HG03342 (cell line): ENCODE data around the gene SMAGP.
A peak's percentile ranks its signal among the peaks of the same experiment; 100 is the strongest.
"Not testable (repeated sequence)": the region's sequence is repeated elsewhere in the genome, so short reads cannot be mapped to it uniquely, and the experiment has no call there.

ENCODE experiments used
- ATAC-seq: cut with Tn5 transposase; IDR thresholded peaks from one replicate; pipeline ENCODE4 v1.9.1; 2021; ENCODE audit warnings: mild to moderate bottlenecking, moderate library complexity; ENCODE audit not compliant: unreplicated experiment

Gene SMAGP

DNA sequence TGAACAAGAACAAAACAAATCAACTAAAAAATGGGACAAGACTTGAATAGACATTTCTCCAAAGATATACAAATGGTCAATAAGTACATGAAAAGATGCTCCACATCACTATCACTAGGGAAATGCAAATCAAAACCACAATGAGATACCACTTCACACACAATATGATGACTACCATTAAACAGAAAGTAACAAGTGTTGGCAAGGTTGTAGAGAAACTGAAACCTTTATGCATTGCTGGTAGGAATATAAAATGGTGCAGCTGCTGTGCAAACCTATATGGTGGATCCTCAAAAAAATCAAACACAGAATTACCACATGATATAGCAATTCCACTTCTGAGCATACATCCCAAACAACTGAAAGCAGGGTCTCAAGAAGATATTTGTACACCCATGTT lies 5.2 kb downstream of the SMAGP start:
- ATAC-seq, result peak; percentile 50

GRCh38 chr12:51264297-51264696 lies 5.9 kb downstream of the SMAGP start:
- ATAC-seq, result no peak

DNA sequence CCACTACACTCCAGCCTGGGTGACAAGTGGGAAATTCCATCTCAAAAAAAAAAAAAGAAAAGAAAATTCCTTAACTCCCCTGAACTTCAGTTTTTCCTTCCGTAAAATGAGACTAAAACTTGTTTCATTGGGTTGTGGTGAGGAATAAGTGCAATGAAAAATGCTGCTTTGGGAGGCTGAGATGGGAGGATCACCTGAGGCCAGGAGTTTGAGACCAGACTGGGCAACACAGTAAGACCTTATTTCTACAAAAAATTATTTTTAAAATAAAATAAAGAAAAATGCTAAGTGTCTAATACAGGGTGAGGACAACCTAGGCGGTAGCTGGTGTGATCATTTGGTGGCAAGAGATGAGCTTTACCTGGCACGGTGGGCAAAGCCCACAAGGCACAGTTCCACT lies 6.9 kb downstream of the SMAGP start:
- ATAC-seq, result no peak

GRCh38 chr12:51262758-51263177 lies 7.4 kb downstream of the SMAGP start:
- ATAC-seq, result no peak

- ATAC-seq, result not testable (repeated sequence)
These were observed 10.6 kb downstream of the SMAGP start for GRCh38 chr12:51259600-51259999.

DNA sequence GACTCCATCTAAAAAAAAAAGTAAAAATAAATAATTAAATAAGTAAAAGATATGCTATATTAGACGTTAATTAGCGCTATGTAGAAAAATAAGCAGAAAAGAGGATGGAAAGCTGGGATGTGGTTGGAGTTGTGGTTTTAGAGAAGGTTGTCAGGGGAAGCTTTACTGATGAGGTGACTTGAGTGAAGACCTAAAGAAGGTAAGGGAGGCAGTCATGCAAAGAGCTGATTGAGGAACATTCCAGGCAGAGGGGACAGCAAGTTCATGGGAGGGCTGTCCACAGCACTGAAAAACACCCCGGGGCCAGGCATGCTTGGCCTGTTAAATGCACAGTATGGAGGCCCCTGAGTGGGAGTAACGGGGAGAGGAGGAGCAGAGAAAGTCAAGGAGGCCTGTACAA lies 15.7 kb downstream of the SMAGP start:
- no peak for ATAC-seq

DNA sequence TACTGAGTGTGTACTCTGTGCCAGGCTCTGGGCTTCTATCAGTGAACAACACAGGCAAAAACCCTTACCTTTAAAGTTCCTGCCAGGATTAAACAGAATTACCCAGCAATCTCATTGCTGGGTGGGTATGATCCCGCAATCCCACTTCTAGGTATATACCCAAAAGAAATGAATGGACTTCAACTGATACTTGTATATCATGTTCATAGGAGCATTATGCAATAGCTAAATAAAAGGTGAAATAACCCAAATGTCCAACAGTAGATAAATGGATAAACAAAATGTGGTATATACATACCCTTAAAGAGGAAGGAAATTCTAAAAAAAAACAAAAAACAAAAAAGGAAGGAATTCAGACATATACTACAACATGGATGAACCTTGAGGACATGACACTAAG lies 16.9 kb downstream of the SMAGP start:
- ATAC-seq, result no peak

DNA sequence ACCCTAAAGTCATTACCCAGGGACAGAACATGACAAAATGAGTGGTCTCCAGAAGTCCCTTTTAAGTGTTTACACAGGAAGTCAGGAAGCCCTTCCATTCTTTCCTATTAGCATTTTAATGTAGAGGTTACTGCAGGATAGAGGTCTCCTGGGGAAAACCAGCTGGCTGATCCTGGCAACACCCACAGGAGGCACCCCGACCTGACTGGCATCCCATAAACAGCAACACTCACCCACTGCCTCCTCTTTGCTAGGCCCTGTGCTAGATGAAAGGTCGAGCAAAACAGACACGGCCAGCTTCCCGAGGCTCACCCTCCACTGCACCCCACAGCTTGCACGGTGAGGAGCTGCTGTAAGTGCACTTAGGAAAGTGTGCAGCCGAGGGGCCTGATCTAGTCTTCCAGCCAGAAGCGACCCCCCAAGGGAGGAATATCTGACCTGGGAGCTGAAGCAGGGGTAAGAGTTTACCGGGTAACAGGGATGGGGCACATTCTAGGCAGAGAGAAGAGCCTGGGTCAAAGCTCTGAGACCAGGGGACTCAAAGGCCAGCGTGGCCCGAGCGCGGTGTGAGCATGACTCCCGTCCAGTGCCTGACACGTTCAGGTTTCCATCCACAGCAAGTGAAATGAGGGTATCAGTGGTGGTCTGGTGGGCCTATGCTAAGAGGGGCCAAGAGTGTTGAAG lies 22.6 kb downstream of the SMAGP start:
- no peak for ATAC-seq

- ATAC-seq, result no peak
These were observed 23.9 kb downstream of the SMAGP start for GRCh38 chr12:51246254-51246853.

DNA sequence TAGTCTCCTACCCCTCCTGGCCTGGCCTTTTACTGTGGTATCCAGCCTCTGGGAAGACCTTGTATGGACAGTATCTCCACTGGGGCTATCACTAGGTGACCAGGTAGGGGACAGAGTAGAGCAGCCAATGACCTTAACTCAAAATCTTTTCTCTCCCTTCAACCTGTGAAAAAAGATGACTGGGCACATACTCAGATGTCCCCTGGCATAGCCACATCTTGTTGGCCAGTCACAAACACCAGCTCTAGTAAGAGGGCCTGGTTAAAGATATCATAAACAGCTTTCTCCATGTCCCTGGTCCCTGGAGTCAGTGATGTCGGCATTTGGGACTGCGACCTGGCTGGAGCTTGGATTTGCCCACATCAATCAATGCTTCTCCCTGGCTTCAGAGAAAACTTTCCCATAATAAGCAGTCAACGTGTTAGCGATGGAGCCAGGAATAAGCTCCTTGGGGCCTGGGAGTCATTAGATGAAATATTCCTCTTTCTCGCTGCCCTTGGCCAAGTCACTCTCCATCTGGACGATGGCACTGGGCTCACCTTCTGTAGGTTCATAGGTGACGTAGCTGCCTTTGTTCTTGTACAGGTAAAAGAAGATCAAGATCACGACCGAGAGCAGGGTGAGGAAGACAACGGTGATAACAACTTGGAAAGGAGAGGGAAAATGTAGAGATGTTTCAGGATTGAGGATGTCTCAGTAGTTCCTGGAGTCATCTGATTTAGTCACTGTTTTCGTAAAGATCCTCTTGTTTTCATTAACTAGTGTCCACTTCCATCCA lies 24.6 kb downstream of the SMAGP start:
- ATAC-seq, result no peak

DNA sequence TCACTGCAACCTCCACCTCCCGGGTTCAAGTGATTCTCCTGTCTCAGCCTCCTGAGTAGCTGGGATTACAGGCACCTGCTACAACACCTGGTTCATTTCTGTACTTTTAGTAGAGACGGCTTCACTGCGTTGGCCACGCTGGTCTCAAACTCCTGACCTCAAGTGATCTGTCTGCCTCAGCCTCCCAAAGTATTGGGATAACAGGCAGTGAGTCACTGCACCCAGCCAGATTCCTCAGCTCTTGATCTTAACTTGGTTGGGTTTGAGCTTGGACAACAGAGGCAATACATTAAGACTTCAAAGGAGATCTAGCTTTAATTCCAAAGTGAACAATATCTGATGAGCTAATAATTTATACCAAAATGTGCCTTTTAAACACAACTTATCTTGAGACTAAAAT lies 25.9 kb downstream of the SMAGP start:
- no peak for ATAC-seq

DNA sequence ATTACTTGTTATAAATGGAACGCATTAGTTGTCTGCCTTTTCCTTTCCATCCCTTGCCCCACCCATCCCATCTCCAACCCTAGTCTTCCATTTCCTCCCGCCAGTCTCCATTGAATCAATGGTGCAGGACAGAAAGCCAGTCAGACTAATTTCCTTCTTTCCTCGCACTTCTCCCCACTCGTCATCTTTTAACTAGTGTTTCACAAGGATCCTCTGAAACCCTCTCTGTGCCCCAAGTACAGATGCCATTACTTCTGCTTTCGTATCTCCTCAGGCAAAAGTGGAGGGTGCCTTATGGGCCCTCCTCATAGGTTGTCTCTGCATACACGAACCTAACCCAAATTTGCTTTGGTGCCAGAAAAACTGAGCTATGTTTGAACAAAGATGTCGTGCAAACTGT lies 27.3 kb downstream of the SMAGP start:
- no peak for ATAC-seq

DNA sequence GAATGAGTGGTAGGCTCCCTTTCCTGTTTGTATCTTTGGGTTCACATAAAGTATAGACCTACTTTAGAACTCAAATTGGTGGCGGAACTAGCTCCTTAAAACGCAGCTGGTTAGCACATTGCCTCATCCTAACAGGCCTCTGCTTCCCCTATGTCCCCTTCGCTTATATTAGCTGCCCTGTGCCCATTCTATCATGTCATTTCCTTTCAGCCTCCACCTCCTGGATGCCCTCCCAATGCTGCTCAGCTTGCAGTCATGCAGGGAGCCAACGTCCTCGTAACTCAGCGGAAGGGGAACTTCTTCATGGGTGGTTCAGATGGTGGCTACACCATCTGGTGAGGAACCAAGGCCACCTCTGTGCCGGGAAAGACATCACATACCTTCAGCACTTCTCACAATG lies 28.1 kb downstream of the SMAGP start:
- no peak for ATAC-seq

DNA sequence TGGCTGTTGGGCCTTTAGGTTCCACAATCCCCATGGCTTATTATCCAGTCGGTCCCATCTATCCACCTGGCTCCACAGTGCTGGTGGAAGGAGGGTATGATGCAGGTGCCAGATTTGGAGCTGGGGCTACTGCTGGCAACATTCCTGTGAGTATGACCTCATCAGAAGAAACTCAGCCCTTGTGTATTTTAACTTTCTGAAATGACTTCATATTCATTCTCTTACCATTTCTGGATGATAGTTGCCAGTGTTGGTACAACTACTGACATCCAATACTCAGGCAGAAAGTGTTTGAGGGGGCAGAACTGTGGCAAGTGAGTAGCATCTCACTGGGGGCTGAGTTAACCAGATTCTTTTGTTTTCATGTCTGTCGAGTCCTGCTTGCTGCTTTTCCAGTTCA lies 29.2 kb downstream of the SMAGP start:
- no peak for ATAC-seq

- ATAC-seq, result peak; percentile 83
These were observed 31.5 kb downstream of the SMAGP start, which contains the start of gene DAZAP2 for GRCh38 chr12:51238510-51239334. Gene DAZAP2 (plus strand): TSS chr12:51238826. CDS start chr12:51238908, 82 bp downstream.

DNA sequence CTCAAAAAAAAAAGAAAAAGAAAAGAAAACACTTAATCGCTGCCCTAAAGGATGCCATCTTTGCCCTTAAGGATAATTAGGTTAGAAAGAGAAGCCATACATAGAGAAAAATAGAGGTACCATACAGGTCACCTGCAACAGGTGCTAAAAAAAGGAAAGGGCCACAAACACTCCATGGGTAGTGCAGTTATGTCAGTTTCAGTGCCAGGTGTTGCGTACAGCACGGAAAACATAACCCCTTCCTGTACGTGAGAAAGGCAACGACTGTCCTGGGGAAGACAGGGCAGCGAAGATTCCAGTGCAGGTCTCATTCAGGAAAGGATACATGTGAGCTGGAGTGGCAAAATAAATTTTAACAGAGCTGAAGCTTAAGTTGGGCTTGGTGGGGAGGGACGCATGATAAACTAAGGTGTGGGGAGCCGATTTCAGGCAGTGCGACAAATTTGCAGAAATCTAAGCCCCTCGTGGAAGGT lies 32.1 kb downstream of the SMAGP start:
- peak; percentile 2 for ATAC-seq

GRCh38 chr12:51234530-51234929 lies 35.7 kb downstream of the SMAGP start:
- ATAC-seq, result no peak

GRCh38 chr12:51232642-51233041 lies 37.6 kb downstream of the SMAGP start:
- ATAC-seq, result no peak

DNA sequence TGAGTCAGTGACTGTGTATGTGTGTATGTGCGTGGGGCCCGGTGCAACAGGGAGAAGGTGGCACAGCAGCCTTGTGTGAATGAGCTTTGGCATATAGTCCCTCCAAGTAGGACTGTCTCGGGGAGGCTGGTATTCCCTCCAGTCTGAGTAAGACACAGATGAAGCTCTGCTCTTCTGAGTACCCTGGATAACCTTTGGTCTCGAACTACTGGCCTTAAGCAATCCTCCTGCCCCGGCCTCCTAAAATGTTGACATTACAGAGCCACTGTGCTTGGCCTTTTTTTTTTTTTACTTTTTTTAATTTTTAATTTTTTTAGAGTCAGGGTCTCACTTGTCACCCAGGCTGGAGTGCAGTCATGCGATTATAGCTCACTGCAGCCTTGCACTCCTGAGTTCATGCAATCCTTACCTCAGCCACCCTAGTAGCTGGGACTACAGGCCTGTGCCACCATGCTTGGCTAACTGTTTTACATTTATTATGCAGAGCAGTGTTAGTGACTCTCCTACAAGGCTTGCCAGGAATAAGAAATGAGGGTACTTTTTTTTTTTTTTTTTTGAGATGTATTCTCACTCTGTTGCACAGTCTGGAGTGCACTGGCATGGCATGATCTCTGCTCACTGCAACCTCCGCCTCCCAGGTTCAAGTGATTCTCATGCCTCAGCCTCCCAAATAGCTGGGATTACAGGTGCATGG lies 41.0 kb downstream of the SMAGP start:
- no peak for ATAC-seq

- ATAC-seq, result no peak
These were observed 42.3 kb downstream of the SMAGP start for GRCh38 chr12:51227962-51228361.
